ENCODE results near the gene HLA-DQA1.

GRCh38 chr6:32659856-32660595 is 22.8 kb downstream of the HLA-DQA1 start:
- TF ChIP-seq, protein P1, sequence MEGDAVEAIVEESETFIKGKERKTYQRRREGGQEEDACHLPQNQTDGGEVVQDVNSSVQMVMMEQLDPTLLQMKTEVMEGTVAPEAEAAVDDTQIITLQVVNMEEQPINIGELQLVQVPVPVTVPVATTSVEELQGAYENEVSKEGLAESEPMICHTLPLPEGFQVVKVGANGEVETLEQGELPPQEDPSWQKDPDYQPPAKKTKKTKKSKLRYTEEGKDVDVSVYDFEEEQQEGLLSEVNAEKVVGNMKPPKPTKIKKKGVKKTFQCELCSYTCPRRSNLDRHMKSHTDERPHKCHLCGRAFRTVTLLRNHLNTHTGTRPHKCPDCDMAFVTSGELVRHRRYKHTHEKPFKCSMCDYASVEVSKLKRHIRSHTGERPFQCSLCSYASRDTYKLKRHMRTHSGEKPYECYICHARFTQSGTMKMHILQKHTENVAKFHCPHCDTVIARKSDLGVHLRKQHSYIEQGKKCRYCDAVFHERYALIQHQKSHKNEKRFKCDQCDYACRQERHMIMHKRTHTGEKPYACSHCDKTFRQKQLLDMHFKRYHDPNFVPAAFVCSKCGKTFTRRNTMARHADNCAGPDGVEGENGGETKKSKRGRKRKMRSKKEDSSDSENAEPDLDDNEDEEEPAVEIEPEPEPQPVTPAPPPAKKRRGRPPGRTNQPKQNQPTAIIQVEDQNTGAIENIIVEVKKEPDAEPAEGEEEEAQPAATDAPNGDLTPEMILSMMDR (IDR thresholded peaks at IDR 0.05; ENCODE audit: insufficient read depth, low read length, poor library complexity, severe bottlenecking) = no peak
- TF ChIP-seq EZH2phosphoT487 (conservative IDR thresholded peaks at IDR 0.05; ENCODE audit: low read length) = no peak
